Measurements from ENCODE around the gene ZCWPW2.

- TF ChIP-seq, protein P1, sequence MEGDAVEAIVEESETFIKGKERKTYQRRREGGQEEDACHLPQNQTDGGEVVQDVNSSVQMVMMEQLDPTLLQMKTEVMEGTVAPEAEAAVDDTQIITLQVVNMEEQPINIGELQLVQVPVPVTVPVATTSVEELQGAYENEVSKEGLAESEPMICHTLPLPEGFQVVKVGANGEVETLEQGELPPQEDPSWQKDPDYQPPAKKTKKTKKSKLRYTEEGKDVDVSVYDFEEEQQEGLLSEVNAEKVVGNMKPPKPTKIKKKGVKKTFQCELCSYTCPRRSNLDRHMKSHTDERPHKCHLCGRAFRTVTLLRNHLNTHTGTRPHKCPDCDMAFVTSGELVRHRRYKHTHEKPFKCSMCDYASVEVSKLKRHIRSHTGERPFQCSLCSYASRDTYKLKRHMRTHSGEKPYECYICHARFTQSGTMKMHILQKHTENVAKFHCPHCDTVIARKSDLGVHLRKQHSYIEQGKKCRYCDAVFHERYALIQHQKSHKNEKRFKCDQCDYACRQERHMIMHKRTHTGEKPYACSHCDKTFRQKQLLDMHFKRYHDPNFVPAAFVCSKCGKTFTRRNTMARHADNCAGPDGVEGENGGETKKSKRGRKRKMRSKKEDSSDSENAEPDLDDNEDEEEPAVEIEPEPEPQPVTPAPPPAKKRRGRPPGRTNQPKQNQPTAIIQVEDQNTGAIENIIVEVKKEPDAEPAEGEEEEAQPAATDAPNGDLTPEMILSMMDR (IDR thresholded peaks at IDR 0.05) = no peak
- no peak for TF ChIP-seq ZFX (IDR thresholded peaks at IDR 0.05; ENCODE audit: borderline replicate concordance)
Measured at GRCh38 chr3:28569357-28569756, 220.8 kb downstream of the ZCWPW2 start.
